MM.1S (cell line): ENCODE measurements around the gene C19orf81.

Experiments used
- EZH2 ChIP-seq: fragments of 300-600 bp; sonication (generic); optimal IDR thresholded peaks from 2 replicates; pipeline ENCODE3; 2017; ENCODE audit warnings: low read depth, mild to moderate bottlenecking, antibody characterized with exemption, low read length, mixed read lengths
- EZH2phosphoT487 ChIP-seq: fragments of 300-600 bp; sonication (generic); IDR thresholded peaks from 2 replicates; pipeline ENCODE4 v1.6.1; 2018; ENCODE audit warnings: antibody characterized with exemption, low read length
- TF ChIP-seq, protein P1 (sequence below): fragments of 300-600 bp; sonication (generic); IDR thresholded peaks from 2 replicates; pipeline ENCODE4 v1.5.1; 2016; ENCODE audit warnings: antibody characterized with exemption, low read length, mixed read lengths

DNA sequence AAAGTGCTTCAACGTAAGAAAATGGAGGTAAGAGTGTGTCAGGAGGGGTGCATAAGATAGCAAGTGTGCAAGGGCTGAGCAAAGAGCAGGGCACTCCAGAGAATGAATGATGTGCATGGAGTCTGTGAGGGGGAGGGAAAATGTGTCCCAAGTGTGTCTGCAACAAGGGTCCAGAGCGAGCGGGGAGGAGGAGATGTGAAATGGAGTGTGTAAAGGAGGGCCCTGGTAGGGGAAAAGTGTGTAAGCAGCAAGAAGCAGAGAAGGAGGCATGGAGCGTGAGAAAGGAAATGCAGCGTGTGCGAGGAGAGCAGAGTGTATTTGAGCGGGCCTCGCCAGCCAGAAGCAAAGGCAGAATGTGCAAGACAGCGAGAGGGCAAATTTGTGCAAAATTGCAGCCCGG, 11.8 kb downstream of the C19orf81 start:
- TF ChIP-seq, protein P1, sequence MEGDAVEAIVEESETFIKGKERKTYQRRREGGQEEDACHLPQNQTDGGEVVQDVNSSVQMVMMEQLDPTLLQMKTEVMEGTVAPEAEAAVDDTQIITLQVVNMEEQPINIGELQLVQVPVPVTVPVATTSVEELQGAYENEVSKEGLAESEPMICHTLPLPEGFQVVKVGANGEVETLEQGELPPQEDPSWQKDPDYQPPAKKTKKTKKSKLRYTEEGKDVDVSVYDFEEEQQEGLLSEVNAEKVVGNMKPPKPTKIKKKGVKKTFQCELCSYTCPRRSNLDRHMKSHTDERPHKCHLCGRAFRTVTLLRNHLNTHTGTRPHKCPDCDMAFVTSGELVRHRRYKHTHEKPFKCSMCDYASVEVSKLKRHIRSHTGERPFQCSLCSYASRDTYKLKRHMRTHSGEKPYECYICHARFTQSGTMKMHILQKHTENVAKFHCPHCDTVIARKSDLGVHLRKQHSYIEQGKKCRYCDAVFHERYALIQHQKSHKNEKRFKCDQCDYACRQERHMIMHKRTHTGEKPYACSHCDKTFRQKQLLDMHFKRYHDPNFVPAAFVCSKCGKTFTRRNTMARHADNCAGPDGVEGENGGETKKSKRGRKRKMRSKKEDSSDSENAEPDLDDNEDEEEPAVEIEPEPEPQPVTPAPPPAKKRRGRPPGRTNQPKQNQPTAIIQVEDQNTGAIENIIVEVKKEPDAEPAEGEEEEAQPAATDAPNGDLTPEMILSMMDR = no peak
- TF ChIP-seq EZH2 = no peak
- TF ChIP-seq EZH2phosphoT487 = no peak
